K562 (cell line): ENCODE results near the gene CDC37. TPM values are rescaled to one million over a fixed set of nuclear protein-coding genes. Genes with fewer than 3 reads are reported as not detected.

Experiments used
- ARID3A ChIP-seq: IDR thresholded peaks from 2 replicates; pipeline ENCODE4 v1.6.1; 2012; ENCODE audit warnings: low read depth, low read length, improper control_type of control experiment, borderline replicate concordance
- ARNT ChIP-seq, 2 experiments: fragments of 450-650 bp; IDR thresholded peaks; 2 replicates each; pipeline ENCODE4 v1.6.1; 2016; ENCODE audit warnings: mild to moderate bottlenecking in 1 of 2
- CBX1 ChIP-seq: sonication (generic); IDR thresholded peaks from 2 replicates; pipeline ENCODE4 v1.6.1; 2016; ENCODE audit warnings: antibody characterized with exemption, low read depth, mild to moderate bottlenecking
- CUX1 ChIP-seq: fragments of 200-800 bp; sonication (Bioruptor generic); IDR thresholded peaks from 2 replicates; pipeline ENCODE4 v1.6.1; 2016; ENCODE audit warnings: missing genetic modification characterization, missing compliant biosample characterization
- CXXC5 ChIP-seq: fragments of 250-450 bp; sonication (Bioruptor Pico); IDR thresholded peaks from 2 replicates; pipeline ENCODE4 v1.8.0; 2022; ENCODE audit warnings: inconsistent platforms, mild to moderate bottlenecking, moderate library complexity
- DACH1 ChIP-seq: fragments of 450-650 bp; IDR thresholded peaks from 2 replicates; pipeline ENCODE4 v1.6.1; 2018; ENCODE audit not compliant: partially characterized antibody
- E4F1 ChIP-seq: fragments of 250-450 bp; sonication (Bioruptor Pico); IDR thresholded peaks from 2 replicates; pipeline ENCODE4 v1.5.0; 2021; ENCODE audit warnings: mild to moderate bottlenecking, borderline replicate concordance
- EWSR1 ChIP-seq: fragments of 450-650 bp; IDR thresholded peaks from 2 replicates; pipeline ENCODE4 v1.6.1; 2018; ENCODE audit warnings: borderline replicate concordance, mild to moderate bottlenecking, low read depth, moderate library complexity; ENCODE audit not compliant: partially characterized antibody
- HOXB6 ChIP-seq: fragments of 250-450 bp; sonication (Bioruptor Pico); IDR thresholded peaks from 2 replicates; pipeline ENCODE4 v1.5.1; 2022; ENCODE audit warnings: mild to moderate bottlenecking, borderline replicate concordance
- MECOM ChIP-seq: fragments of 250-450 bp; sonication (Bioruptor Pico); IDR thresholded peaks from 2 replicates; pipeline ENCODE4 v1.8.0; 2022; ENCODE audit warnings: inconsistent platforms
- RAD51 ChIP-seq: fragments of 450-650 bp; IDR thresholded peaks from 2 replicates; pipeline ENCODE4 v1.7.1; 2016; ENCODE audit warnings: low read depth, mild to moderate bottlenecking, borderline replicate concordance
- RFX1 ChIP-seq: fragments of 450-650 bp; IDR thresholded peaks from 2 replicates; pipeline ENCODE4 v1.6.1; 2016; ENCODE audit warnings: mild to moderate bottlenecking, moderate library complexity
- SMAD2 ChIP-seq: fragments of 150-350 bp; IDR thresholded peaks from 2 replicates; pipeline ENCODE4 v1.6.1; 2014; ENCODE audit warnings: low read depth, mild to moderate bottlenecking, low read length
- VEZF1 ChIP-seq: fragments of 200-800 bp; sonication (Bioruptor generic); IDR thresholded peaks from 2 replicates; pipeline ENCODE4 v1.6.1; 2017; ENCODE audit warnings: missing genetic modification characterization, missing compliant biosample characterization
- ZNF184 ChIP-seq: sonication (generic); formaldehyde crosslinking; IDR thresholded peaks from 2 replicates; pipeline ENCODE4 v1.5.0; 2020; ENCODE audit warnings: missing genetic modification reagents
- ZNF766 ChIP-seq: fragments of 200-800 bp; sonication (Bioruptor generic); conservative IDR thresholded peaks from 2 replicates; pipeline ENCODE4 v1.6.1; 2016; ENCODE audit warnings: missing genetic modification characterization, missing compliant biosample characterization
- ZNF785 ChIP-seq: fragments of 250-450 bp; sonication (Bioruptor Pico); IDR thresholded peaks from 2 replicates; pipeline ENCODE4 v1.4.0; 2020; ENCODE audit warnings: mild to moderate bottlenecking
- polyA plus RNA-seq, 8 experiments: library from polyadenylated mRNA; depleted of rRNA in 4 of 8; stranded (reverse) in 5 of 8; unstranded in 3 of 8; fragments of >200 nt; fragmentation: Nextera tagmentation in 2 of 8; fragmentation: Illumina TruSeq in 1 of 8; extraction: Ambion mirVana in 2 of 8; extraction: Trizol in 1 of 8; gene quantifications; 2 replicates each; pipeline versions ENCODE4 v1.2.1 to v1.2.3, GENCODE V29; 2011 to 2014; ENCODE audit warnings: inconsistent platforms in 1 of 8, missing spikeins in 1 of 8
- total RNA-seq, 7 experiments: library from RNA; depleted of rRNA in 6 of 7; stranded (reverse); fragments of >200 nt in 6 of 7; fragmentation: Illumina TruSeq in 2 of 7; extraction: Trizol in 2 of 7; gene quantifications; 2 replicates each; pipeline versions ENCODE4 v1.2.1 to v1.2.3, GENCODE V29; 2011 to 2021; ENCODE audit warnings: low replicate concordance in 1 of 7

The CDC37 gene
- total and polyA plus RNA-seq, 9 of the 15 experiments (the other 6 are each of a cell fraction or from before 2014, with no cell fraction given): 6.6 to 538 (median 227) TPM

- TF ChIP-seq VEZF1: peak; percentile 95
- TF ChIP-seq CXXC5 (CRISPR knock-in tag): peak; percentile 81
- TF ChIP-seq CBX1: no peak
- no peak; a peak in 1 of 4 replicates for TF ChIP-seq ARNT (IDR thresholded peaks at IDR 0.05)
- no peak for TF ChIP-seq RAD51
- no peak for TF ChIP-seq HOXB6 (CRISPR knock-in tag)
- no peak for TF ChIP-seq ZNF785 (CRISPR knock-in tag)
- no peak for TF ChIP-seq DACH1
- TF ChIP-seq ZNF766 (CRISPR knock-in tag): no peak
- no peak for TF ChIP-seq ARID3A
- TF ChIP-seq RFX1: peak; percentile 61; the same call in 1 of the 2 replicates
- no peak for TF ChIP-seq E4F1
- no peak for TF ChIP-seq EWSR1
- no peak for TF ChIP-seq MECOM (CRISPR knock-in tag)
- TF ChIP-seq ZNF184 (CRISPR knock-in tag): no peak
- TF ChIP-seq SMAD2: no peak
- TF ChIP-seq CUX1 (CRISPR knock-in tag): no peak
Measured at GRCh38 chr19:10380313-10381102, 22.8 kb downstream of the CDC37 start, which contains the start of gene TYK2 (continued).
